K562 (cell line): ENCODE measurements around the gene TXLNA. TPM values are rescaled to one million over a fixed set of nuclear protein-coding genes. Genes with fewer than 3 reads are reported as not detected.

Experiments used
- ATAC-seq: fragments of 200-7000 bp; cut with Tn5 transposase; 3 replicates; pipeline ENCODE4 v1.9.1; 2020; ENCODE audit warnings: moderate library complexity
- BruUV-seq: library from RNA; stranded (reverse); fragments of 400-500 nt; replicated peaks from 2 replicates; lab custom pipeline; 2021; lab: Mats Ljungman, UMichigan
- CTCF ChIA-PET: fragments of 300-600 bp; formaldehyde crosslinking; extraction: SDS; loops from one replicate; lab custom pipeline; 2021; ENCODE audit warnings: low intra/inter-chr PET ratio; lab: Yijun Ruan, JAX
- POLR2A ChIA-PET: fragments of 300-600, 350-650 bp; sonication (Branson Sonifier 250); formaldehyde crosslinking; extraction: SDS; loops from one replicate; lab custom pipeline; 2021; ENCODE audit warnings: antibody characterized with exemption, inconsistent platforms; lab: Yijun Ruan, JAX
- DNase-seq, 4 experiments: peaks; one replicate each; pipeline versions ENCODE4 v3.0.0 to v3.0.0-alpha.2; 2011 to 2018; ENCODE audit warnings: low spot score in 3 of 4, mixed read lengths in 3 of 4; ENCODE audit errors: extremely low read depth in 1 of 4
- FAIRE-seq: peaks from 2 replicates; lab custom pipeline; 2011; peaks lifted over from hg19 to GRCh38; lab: Jason Lieb, UNC
- H2AFZ ChIP-seq: 2 replicates; pipeline ENCODE4 v1.6.0; 2011; ENCODE audit warnings: low read depth, low read length, control low read depth, inconsistent platforms
- H3K27ac ChIP-seq: fragments of 200-600 bp; 3 replicates; pipeline ENCODE4 v1.8.0; 2011; ENCODE audit warnings: low read depth, mild to moderate bottlenecking, control low read depth, inconsistent platforms, low read length, moderate library complexity, mixed read lengths; ENCODE audit errors: extremely low read depth
- H3K27me3 ChIP-seq, 2 experiments: fragments of 300-600 bp in 1 of 2; 2 replicates in 1 of 2; 3 replicates in 1 of 2; pipeline versions ENCODE4 v1.6.0 to v1.8.0; 2011; ENCODE audit warnings: inconsistent platforms in 2 of 2, low read length in 2 of 2, mild to moderate bottlenecking in 1 of 2, mixed read lengths in 1 of 2, moderate library complexity in 1 of 2; ENCODE audit not compliant: control insufficient read depth in 2 of 2, insufficient read depth in 2 of 2
- H3K36me3 ChIP-seq: fragments of 300-600 bp; 3 replicates; pipeline ENCODE4 v1.8.0; 2011; ENCODE audit warnings: mild to moderate bottlenecking, low read length, inconsistent platforms; ENCODE audit not compliant: control insufficient read depth, insufficient read depth
- H3K4me1 ChIP-seq, 2 experiments: fragments of 200-600 bp in 1 of 2; replicated peaks in 1 of 2; 2 replicates in 1 of 2; 3 replicates in 1 of 2; pipeline versions ENCODE4 v1.5.1 to v1.8.0; 2011; ENCODE audit warnings: inconsistent platforms in 2 of 2, low read length in 2 of 2, mild to moderate bottlenecking in 1 of 2, mixed read lengths in 1 of 2, moderate library complexity in 1 of 2; ENCODE audit not compliant: control insufficient read depth in 2 of 2, insufficient read depth in 2 of 2
- H3K4me2 ChIP-seq: 2 replicates; pipeline ENCODE4 v1.6.1; 2011; ENCODE audit warnings: low read length, control low read depth, inconsistent platforms, mixed read lengths; ENCODE audit not compliant: insufficient read depth
- H3K4me3 ChIP-seq: fragments of 200-600 bp; sonication (generic), shearing (Covaris generic); 2 replicates; pipeline ENCODE4 v1.5.1; 2016; ENCODE audit warnings: control low read depth, inconsistent platforms
- H3K79me2 ChIP-seq: fragments of 200-600 bp; 3 replicates; pipeline ENCODE4 v1.8.0; 2011; ENCODE audit warnings: low read length, inconsistent platforms; ENCODE audit not compliant: control insufficient read depth, insufficient read depth
- H3K9ac ChIP-seq, 2 experiments: 2 replicates each; pipeline versions ENCODE4 v1.6.0 to v1.6.1; 2011; ENCODE audit warnings: low read depth in 2 of 2, low read length in 2 of 2, control low read depth in 1 of 2, inconsistent platforms in 1 of 2, mild to moderate bottlenecking in 1 of 2, mixed read lengths in 1 of 2; ENCODE audit not compliant: insufficient read depth in 1 of 2
- H3K9me1 ChIP-seq: one replicate; pipeline ENCODE4 v1.6.0; 2011; ENCODE audit warnings: inconsistent platforms, mild to moderate bottlenecking, low read length, moderate library complexity; ENCODE audit not compliant: control insufficient read depth, insufficient read depth
- H3K9me3 ChIP-seq: replicated peaks from 2 replicates; pipeline ENCODE4 v1.5.1; 2011; ENCODE audit warnings: low read depth, low read length, inconsistent platforms; ENCODE audit not compliant: control insufficient read depth, insufficient read depth
- H4K20me1 ChIP-seq: replicated peaks from 2 replicates; pipeline ENCODE4 v1.6.1; 2011; ENCODE audit warnings: low read length, inconsistent platforms, mixed read lengths; ENCODE audit not compliant: control insufficient read depth, insufficient read depth
- ATF2 ChIP-seq: sonication (generic); formaldehyde crosslinking; IDR thresholded peaks from 2 replicates; pipeline ENCODE4 v1.8.1; 2022; ENCODE audit warnings: missing genetic modification reagents
- HBP1 ChIP-seq: fragments of 450-650 bp; formaldehyde crosslinking; IDR thresholded peaks from 2 replicates; pipeline ENCODE4 v1.4.0; 2022; ENCODE audit warnings: missing genetic modification characterization
- MXD1 ChIP-seq: fragments of 250-450 bp; sonication (Bioruptor Pico); IDR thresholded peaks from 2 replicates; pipeline ENCODE4 v1.8.0; 2021; ENCODE audit warnings: borderline replicate concordance, mild to moderate bottlenecking, moderate library complexity; ENCODE audit not compliant: poor library complexity, severe bottlenecking
- RFX5 ChIP-seq: IDR thresholded peaks from 2 replicates; pipeline ENCODE4 v1.6.1; 2011; ENCODE audit warnings: low read depth, mild to moderate bottlenecking, improper control_type of control experiment, low read length
- WGBS: fragments of 100-300 bp; shearing (Covaris generic); methylation state at CpG from one replicate; pipeline ENCODE4 v1.1.6; 2016; ENCODE audit warnings: low coverage, mixed read lengths; ENCODE audit not compliant: insufficient coverage; ENCODE audit errors: missing lambda C conversion rate; 5-methylcytosine and 5-hydroxymethylcytosine counted together
- in situ Hi-C: fragments of 300-500 bp; cut with MboI; formaldehyde crosslinking; loops from 4 replicates; pipeline ENCODE4 v1.15.0; 2018; ENCODE audit warnings: inconsistent platforms, mixed read lengths
- intact Hi-C: fragments of 100-400 bp; cut with micrococcal nuclease; formaldehyde crosslinking; loops from 2 replicates; pipeline ENCODE4 v1.14.2; 2022
- polyA plus RNA-seq, 8 experiments: library from polyadenylated mRNA; depleted of rRNA in 4 of 8; stranded (reverse) in 5 of 8; unstranded in 3 of 8; fragments of >200 nt; fragmentation: Nextera tagmentation in 2 of 8; fragmentation: Illumina TruSeq in 1 of 8; extraction: Ambion mirVana in 2 of 8; extraction: Trizol in 1 of 8; gene quantifications; 2 replicates each; pipeline versions ENCODE4 v1.2.1 to v1.2.3, GENCODE V29; 2011 to 2014; ENCODE audit warnings: inconsistent platforms in 1 of 8, missing spikeins in 1 of 8
- total RNA-seq, 7 experiments: library from RNA; depleted of rRNA in 6 of 7; stranded (reverse); fragments of >200 nt in 6 of 7; fragmentation: Illumina TruSeq in 2 of 7; extraction: Trizol in 2 of 7; gene quantifications; 2 replicates each; pipeline versions ENCODE4 v1.2.1 to v1.2.3, GENCODE V29; 2011 to 2021; ENCODE audit warnings: low replicate concordance in 1 of 7

The TXLNA gene
- total and polyA plus RNA-seq, 9 of the 15 experiments (the other 6 are each of a cell fraction or from before 2014, with no cell fraction given) = 9.2 to 54.5 (median 39.3) TPM

GRCh38 chr1:32137111-32137510 is 42.4 kb upstream of the TXLNA start:
- Histone ChIP-seq H4K20me1 (no peaks in the 10 kb centered on the region; the same call in none of the 2 replicates), H3K4me3 (no peak overlapping the region), H3K79me2 (peaks cover 87% of the 10 kb centered on the region), H3K9me1 (no peaks in the 10 kb centered on the region), H3K9ac (no peak overlapping the region), H3K27ac (no peak overlapping the region), H3K9me3 (no peaks in the 10 kb centered on the region), H3K27me3 (no peaks in the 10 kb centered on the region), H2AFZ (no peak overlapping the region), H3K36me3 (peaks cover 10% of the 10 kb centered on the region; the same call in 1 of the 3 replicates), H3K4me2 (no peak overlapping the region), H3K4me1 (peaks cover 15 to 22% of the 10 kb centered on the region in 2 experiments)
- intact Hi-C loops (no loop called here), in situ Hi-C loops (no loop called here)
- ChIA-PET POLR2A (interaction anchor here (1.2 to 1.7 kb wide), 2 partner anchors 8 to 17 kb away, joined by 4 read pairs; no protein-coding TSS in a partner anchor), CTCF (no interaction called here)
- TF ChIP-seq RFX5 = no peak
- TF ChIP-seq MXD1 (CRISPR knock-in tag) = no peak
- no peak for TF ChIP-seq ATF2 (CRISPR knock-in tag)
- no peak for TF ChIP-seq HBP1 (CRISPR knock-in tag)
- BruUV-seq = no TSS peak
- DNase-seq (no peak), FAIRE-seq (no peak), ATAC-seq (no peak)
- 83% methylated on average over 5 of the region's 5 CpGs for WGBS
